Naive thymus-derived CD8-positive, alpha-beta T cell (primary cell): ENCODE data around the gene PLEKHG4B. TPM values are rescaled to one million over a fixed set of nuclear protein-coding genes. Genes with fewer than 3 reads are reported as not detected.
A peak's percentile ranks its signal among the peaks of the same experiment; 100 is the strongest.
"Not testable (repeated sequence)": the region's sequence is repeated elsewhere in the genome, so short reads cannot be mapped to it uniquely, and the experiment has no call there.

Experiments
- ATAC-seq, 2 donors: fragments of 150-1000 bp; cut with Tn5 transposase in 1 of 2; sonication (Bioruptor Pico), chemical (Tn5 transposase) in 1 of 2; 1 replicate in 1 of 2; 2 replicates in 1 of 2; pipeline ENCODE4 v1.10.0; 2021; ENCODE audit warnings: mild to moderate bottlenecking in 2 of 2, moderate library complexity in 2 of 2
- POLR2A ChIA-PET: fragments of 350-600 bp; sonication (Branson Sonifier 250); formaldehyde crosslinking; loops from one replicate; lab custom pipeline; 2021; ENCODE audit warnings: antibody characterized with exemption; lab: Charles Lee
- DNase-seq, 10 donors: peaks; one replicate each; pipeline versions ENCODE4 v3.0.0 to v3.0.0-alpha.2; 2020 to 2022
- H3K27ac Mint-ChIP-seq, 10 donors: one replicate each; pipeline ENCODE4 v1.8.0; 2020 to 2022; ENCODE audit warnings: mild to moderate bottlenecking in 10 of 10, mixed read lengths in 10 of 10, moderate library complexity in 4 of 10, inconsistent platforms in 1 of 10
- H3K27me3 Mint-ChIP-seq, 5 donors: one replicate each; pipeline ENCODE4 v1.8.0; 2021 to 2022; ENCODE audit warnings: mixed read lengths in 5 of 5
- H3K36me3 Mint-ChIP-seq, 3 donors: one replicate each; pipeline ENCODE4 v1.8.0; 2020 to 2022; ENCODE audit warnings: mixed read lengths in 3 of 3, mild to moderate bottlenecking in 2 of 3, inconsistent platforms in 1 of 3
- H3K4me1 Mint-ChIP-seq, 4 donors: one replicate each; pipeline ENCODE4 v1.8.0; 2021 to 2022; ENCODE audit warnings: mixed read lengths in 4 of 4
- H3K4me3 Mint-ChIP-seq, 10 donors: one replicate each; pipeline ENCODE4 v1.8.0; 2020 to 2022; ENCODE audit warnings: mild to moderate bottlenecking in 10 of 10, mixed read lengths in 10 of 10, moderate library complexity in 6 of 10, inconsistent platforms in 1 of 10
- H3K9me3 Mint-ChIP-seq, 9 donors: one replicate each; pipeline ENCODE4 v1.8.0; 2020 to 2022; ENCODE audit warnings: mixed read lengths in 9 of 9, mild to moderate bottlenecking in 3 of 9, inconsistent platforms in 1 of 9, moderate library complexity in 1 of 9
- polyA plus RNA-seq, 3 donors: library from polyadenylated mRNA; unstranded; fragments of 300-500 nt; fragmentation: Illumina TruSeq; gene quantifications; one replicate each; pipeline ENCODE4 v1.2.3, GENCODE V29; 2021
- total RNA-seq, 8 experiments: library from RNA in 2 of 8; stranded (reverse) in 2 of 8; gene quantifications; one replicate each; pipeline ENCODE4 v1.2.3 and lab custom pipeline; 2021 to 2026

PLEKHG4B gene
- total and polyA plus RNA-seq, 5 experiments from 2014 or later = not detected

DNA sequence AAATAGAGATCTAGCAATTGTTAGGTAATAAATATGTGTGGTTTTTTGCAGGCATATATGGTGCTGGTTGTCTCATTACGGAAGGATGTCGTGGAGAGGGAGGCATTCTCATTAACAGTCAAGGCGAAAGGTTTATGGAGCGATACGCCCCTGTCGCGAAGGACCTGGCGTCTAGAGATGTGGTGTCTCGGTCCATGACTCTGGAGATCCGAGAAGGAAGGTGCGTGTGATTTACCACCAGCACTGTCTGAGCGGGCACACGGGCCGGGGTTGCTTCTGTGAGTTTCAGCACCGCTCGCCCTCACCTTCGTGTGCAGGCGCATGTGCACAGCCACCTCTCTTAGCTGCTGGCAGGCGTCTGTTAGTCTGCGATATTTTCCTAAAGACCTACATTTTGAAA, 141.5 kb downstream of the PLEKHG4B start:
- H3K27me3 Mint-ChIP-seq, H3K27ac Mint-ChIP-seq, ATAC-seq, POLR2A ChIA-PET, H3K4me1 Mint-ChIP-seq, DNase-seq, H3K4me3 Mint-ChIP-seq, H3K9me3 Mint-ChIP-seq: not testable (repeated sequence)
- peaks cover 7 to 88% (median 33%) of the 10 kb centered on the region in 3 donors for H3K36me3 Mint-ChIP-seq

DNA sequence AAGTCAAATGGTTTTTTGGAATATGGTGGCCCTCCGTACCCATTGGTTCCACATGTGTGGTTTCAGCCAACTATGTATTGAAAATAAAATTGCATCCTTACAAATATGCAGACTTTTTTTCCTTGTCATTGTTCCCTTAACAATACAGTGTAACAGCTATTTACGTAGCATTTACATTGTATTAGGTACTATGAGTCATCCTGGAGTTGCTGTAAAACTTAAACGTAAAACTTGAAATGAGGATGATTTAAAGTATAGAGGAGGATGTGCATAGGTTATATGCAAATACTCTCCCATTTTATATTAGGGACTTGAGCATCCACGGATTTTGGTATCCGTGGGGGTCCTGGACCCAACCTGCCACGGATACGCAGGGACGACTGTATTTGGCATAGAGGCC, 142.5 kb downstream of the PLEKHG4B start:
- Mint-ChIP-seq H3K27ac (peak overlapping the region in 1 of 10 donors; percentile 62), H3K36me3 (peaks cover 0 to 87% (median 26%) of the 10 kb centered on the region in 3 donors), H3K4me1 (no peaks in the 10 kb centered on the region), H3K4me3 (no peak overlapping the region), H3K9me3 (no peaks in the 10 kb centered on the region), H3K27me3 (no peaks in the 10 kb centered on the region)
- POLR2A ChIA-PET = no interaction called here
- no peak for DNase-seq
- ATAC-seq = no peak

DNA sequence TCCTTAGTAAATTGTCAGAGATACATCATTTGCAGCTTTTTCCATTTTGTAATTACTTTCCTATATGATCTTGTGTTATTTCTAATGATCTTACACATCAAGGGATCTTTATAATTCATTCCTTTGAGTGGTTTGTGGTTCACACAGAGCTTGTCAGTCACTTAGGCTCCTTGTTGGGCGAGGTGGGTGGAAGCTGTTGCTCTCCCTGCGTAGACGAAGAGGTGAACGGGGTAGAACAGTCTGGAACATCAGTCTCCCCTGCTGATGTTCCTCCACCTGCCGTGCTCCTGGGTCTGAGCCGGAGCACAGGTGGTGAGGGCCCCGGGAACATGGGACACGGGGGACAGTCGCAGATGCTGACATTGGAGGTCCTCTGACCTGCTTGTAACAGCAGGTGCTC, 143.6 kb downstream of the PLEKHG4B start:
- H3K9me3 Mint-ChIP-seq, H3K4me1 Mint-ChIP-seq, POLR2A ChIA-PET, H3K27me3 Mint-ChIP-seq, H3K4me3 Mint-ChIP-seq, DNase-seq: not testable (repeated sequence)
- ATAC-seq = peak in 1 of 2 donors; percentile 37
- peaks cover 0 to 89% (median 31%) of the 10 kb centered on the region in 3 donors for H3K36me3 Mint-ChIP-seq
- peak overlapping the region in 1 of 10 donors; percentile 25 for H3K27ac Mint-ChIP-seq

DNA sequence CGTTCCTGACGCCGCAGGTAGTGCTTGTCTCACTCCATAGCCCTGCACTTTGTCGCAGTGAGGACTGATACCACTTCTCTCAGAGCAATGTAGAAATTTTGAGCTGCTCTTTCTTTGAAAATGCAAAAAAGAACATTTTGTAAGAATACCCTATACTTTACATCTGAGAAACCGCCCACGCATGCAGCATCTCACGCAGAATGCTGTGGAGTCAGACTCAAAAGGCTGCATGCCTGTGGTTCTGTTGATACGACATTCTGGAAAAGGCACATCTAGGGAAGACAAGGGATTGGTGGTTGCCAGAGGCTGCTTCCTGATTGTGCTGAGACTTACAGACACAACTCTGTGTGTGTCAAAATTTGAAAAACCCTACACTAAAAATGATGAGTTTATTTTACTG, 146.0 kb downstream of the PLEKHG4B start:
- H3K27me3 Mint-ChIP-seq, POLR2A ChIA-PET, DNase-seq, ATAC-seq, H3K4me3 Mint-ChIP-seq, H3K27ac Mint-ChIP-seq, H3K9me3 Mint-ChIP-seq, H3K4me1 Mint-ChIP-seq: not testable (repeated sequence)
- peaks cover 11 to 88% (median 47%) of the 10 kb centered on the region in 3 donors for H3K36me3 Mint-ChIP-seq

Other genes starting within 250 kb of the PLEKHG4B start
- not detected for gene LRRC14B, start 99.3 kb downstream of the PLEKHG4B start, total RNA-seq
- gene LRRC14B, start 99.3 kb downstream of the PLEKHG4B start, polyA plus RNA-seq = under 1 TPM in 2 of 3 donors, not detected in 1; 0.13 to 0.31 TPM
- 10 to 100 TPM in 1 of 2 experiments, 1 to 10 TPM in 1; 8.4 to 10.1 TPM for gene CCDC127, start 126.0 kb downstream of the PLEKHG4B start, total RNA-seq
- gene CCDC127, start 126.0 kb downstream of the PLEKHG4B start, polyA plus RNA-seq = 1 to 10 TPM; 3.2 to 4.4 (median 3.5) TPM
- 100 to 1,000 TPM; 130 to 137 TPM for gene SDHA, start 126.2 kb downstream of the PLEKHG4B start, total RNA-seq
- 100 to 1,000 TPM; 160 to 200 (median 165) TPM for gene SDHA, start 126.2 kb downstream of the PLEKHG4B start, polyA plus RNA-seq
- 10 to 100 TPM; 92.5 to 98.2 TPM for gene PDCD6, start 179.5 kb downstream of the PLEKHG4B start, total RNA-seq
- 100 to 1,000 TPM; 183 to 223 (median 211) TPM for gene PDCD6, start 179.5 kb downstream of the PLEKHG4B start, polyA plus RNA-seq
- gene AHRR, start 229.5 kb downstream of the PLEKHG4B start, total RNA-seq = 1 to 10 TPM; 5.8 to 7.6 TPM
- gene AHRR, start 229.5 kb downstream of the PLEKHG4B start, polyA plus RNA-seq = under 1 TPM in 2 of 3 donors, not detected in 1; 0.11 to 0.23 TPM